Muscle of leg (tissue), 11 donors: ENCODE data around the gene YTHDF2. TPM values are rescaled to one million over a fixed set of nuclear protein-coding genes. Genes with fewer than 3 reads are reported as not detected.

ENCODE experiments used
- DNase-seq: peaks from one replicate; pipeline ENCODE4 v3.0.0; 2013
- H3K27ac ChIP-seq: one replicate; pipeline ENCODE4 v1.5.1; 2013; ENCODE audit warnings: mild to moderate bottlenecking, low read length, control low read depth
- H3K27me3 ChIP-seq: one replicate; pipeline ENCODE4 v1.6.1; 2013; ENCODE audit warnings: low read length; ENCODE audit not compliant: control insufficient read depth, insufficient read depth
- H3K36me3 ChIP-seq: one replicate; pipeline ENCODE4 v1.6.1; 2013; ENCODE audit warnings: low read length; ENCODE audit not compliant: control insufficient read depth, insufficient read depth
- H3K4me1 ChIP-seq: one replicate; pipeline ENCODE4 v1.6.1; 2013; ENCODE audit warnings: low read length; ENCODE audit not compliant: control insufficient read depth, insufficient read depth
- H3K4me3 ChIP-seq: one replicate; pipeline ENCODE4 v1.5.1; 2013; ENCODE audit warnings: low read length, control low read depth
- H3K9me3 ChIP-seq: replicated peaks from 2 replicates; pipeline ENCODE4 v1.6.1; 2013; ENCODE audit warnings: low read depth, low read length; ENCODE audit not compliant: control insufficient read depth
- WGBS: methylation state at CpG from one replicate; pipeline ENCODE4 v1.1.5; 2013; ENCODE audit warnings: missing lambda C conversion rate; ENCODE audit not compliant: insufficient coverage; 5-methylcytosine and 5-hydroxymethylcytosine counted together
- polyA plus RNA-seq, 8 donors: library from polyadenylated mRNA; unstranded; fragments of 120-200 nt; gene quantifications; one replicate each; pipeline versions ENCODE4 v1.2.1 to v1.2.3, GENCODE V29; 2013; ENCODE audit warnings: inconsistent platforms in 1 of 8, low replicate concordance in 1 of 8; ENCODE audit not compliant: insufficient read length in 8 of 8, insufficient read depth in 1 of 8
- total RNA-seq: library from RNA; stranded (reverse); fragments of 120-200 nt; gene quantifications from one replicate; pipeline ENCODE4 v1.2.4, GENCODE V29; 2013

YTHDF2 gene
- total and polyA plus RNA-seq, 9 donors: 39.7 to 57.4 (median 50.2) TPM

- H3K27ac ChIP-seq: no peak overlapping the region
- H3K9me3 ChIP-seq: no peaks in the 10 kb centered on the region
- DNase-seq: no peak
- 52% methylated on average over 2 of the region's 9 CpGs for WGBS
- no peaks in the 10 kb centered on the region for H3K36me3 ChIP-seq
- peaks cover 67% of the 10 kb centered on the region for H3K27me3 ChIP-seq
- no peak overlapping the region for H3K4me3 ChIP-seq
- H3K4me1 ChIP-seq: peaks cover 13% of the 10 kb centered on the region
Measured at GRCh38 chr1:28811369-28811765, 74.6 kb downstream of the YTHDF2 start.

- Histone ChIP-seq H3K9me3 (no peaks in the 10 kb centered on the region), H3K27me3 (peaks cover 73% of the 10 kb centered on the region), H3K4me3 (no peak within 1 kb of the TSS), H3K4me1 (peaks cover 13% of the 10 kb centered on the region), H3K36me3 (no peaks in the 10 kb centered on the region), H3K27ac (no peak within 1 kb of the TSS)
- DNase-seq: no peak
- WGBS: 1% methylated on average over 106 of the region's 108 CpGs
Measured at GRCh38 chr1:28811766-28812668, 75.3 kb downstream of the YTHDF2 start, which contains the start of gene OPRD1. Gene OPRD1 (plus strand): TSS chr1:28812170. CDS start chr1:28812384, 214 bp downstream.

DNA sequence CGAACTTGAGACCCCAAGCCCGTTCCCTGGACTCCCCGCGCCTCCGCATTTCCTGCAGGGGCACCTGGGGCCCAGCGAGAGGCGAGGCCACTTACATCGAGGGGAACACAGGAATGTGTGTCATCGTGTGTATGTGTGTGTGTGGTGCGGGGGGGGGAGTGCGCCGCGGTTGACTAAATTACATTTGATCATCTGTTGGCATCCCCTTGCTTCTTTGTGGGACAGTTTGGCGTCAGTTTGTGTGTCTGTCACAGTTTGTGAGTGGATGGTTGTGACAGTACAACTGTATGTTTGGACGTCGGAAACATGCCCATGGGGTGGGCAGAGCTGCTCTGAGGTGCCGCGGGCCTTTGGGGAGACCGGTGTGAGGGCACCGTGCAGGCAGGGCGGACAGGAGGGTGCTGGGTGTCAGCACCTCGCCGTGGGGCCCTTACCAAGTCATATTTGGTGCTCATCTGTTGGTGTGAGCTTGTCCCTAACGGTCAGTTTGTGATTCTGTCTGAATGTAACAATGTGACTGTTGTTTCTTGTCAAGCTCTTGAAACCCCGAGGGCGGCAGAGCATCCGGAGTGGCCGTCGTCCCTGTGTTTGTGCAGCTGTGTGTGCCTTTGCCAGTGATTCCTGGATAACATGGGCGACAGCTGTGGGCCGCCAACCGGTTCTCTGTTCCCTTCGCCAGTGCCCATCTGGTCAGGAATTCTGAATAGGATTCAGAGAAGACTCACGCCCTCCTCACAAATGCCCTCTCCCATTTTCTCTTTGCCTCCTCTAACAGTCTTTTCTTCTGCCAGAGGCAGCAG lies 76.1 kb downstream of the YTHDF2 start:
- Histone ChIP-seq H3K4me3 (no peak overlapping the region), H3K27me3 (peaks cover 76% of the 10 kb centered on the region), H3K36me3 (no peaks in the 10 kb centered on the region), H3K9me3 (no peaks in the 10 kb centered on the region), H3K4me1 (peaks cover 13% of the 10 kb centered on the region), H3K27ac (no peak overlapping the region)
- DNase-seq: peak; percentile 36
- 44% methylated on average over 29 of the region's 34 CpGs for WGBS

- Histone ChIP-seq H3K9me3 (no peaks in the 10 kb centered on the region), H3K36me3 (no peaks in the 10 kb centered on the region), H3K4me3 (no peak overlapping the region), H3K27me3 (peaks cover 71% of the 10 kb centered on the region), H3K27ac (no peak overlapping the region), H3K4me1 (peaks cover 13% of the 10 kb centered on the region)
- WGBS: 75% methylated on average over 5 of the region's 15 CpGs
- no peak for DNase-seq
Measured at GRCh38 chr1:28813931-28814465, 77.3 kb downstream of the YTHDF2 start.

DNA sequence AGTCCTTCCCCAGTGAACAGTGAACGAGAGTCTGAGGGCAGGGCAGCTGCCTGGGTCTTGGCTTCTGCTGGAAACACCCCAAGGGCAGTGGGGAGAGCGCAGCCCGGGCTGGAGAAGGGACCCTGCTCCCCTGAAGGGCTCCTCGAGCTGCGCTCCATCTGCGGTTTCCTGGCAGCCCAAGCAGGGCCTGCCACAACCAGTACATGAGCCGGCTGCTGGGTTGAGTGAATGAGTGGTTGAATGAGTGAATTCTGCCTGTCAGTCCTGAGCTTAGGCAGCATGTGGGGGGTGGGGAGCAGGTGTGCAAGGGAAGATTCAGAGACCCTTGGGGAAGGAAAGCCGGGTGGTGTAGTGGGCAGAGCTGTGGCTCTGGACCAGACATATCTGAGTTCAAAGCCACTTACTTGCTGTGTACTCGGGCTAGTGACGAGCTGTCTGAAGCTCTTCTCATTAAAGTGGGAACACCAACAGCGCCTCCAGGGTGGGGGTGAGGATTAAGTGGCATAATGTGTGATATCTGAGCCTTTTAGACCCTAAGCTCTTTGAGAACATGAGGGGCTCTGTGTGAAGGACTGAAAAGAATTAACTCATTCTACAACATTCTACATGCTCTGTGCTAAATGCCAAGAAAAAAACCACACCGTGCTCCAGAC lies 78.9 kb downstream of the YTHDF2 start:
- Histone ChIP-seq H3K4me3 (no peak overlapping the region), H3K27me3 (peaks cover 59% of the 10 kb centered on the region), H3K4me1 (peaks cover 13% of the 10 kb centered on the region), H3K27ac (no peak overlapping the region), H3K9me3 (no peaks in the 10 kb centered on the region), H3K36me3 (no peaks in the 10 kb centered on the region)
- WGBS: 22% methylated on average over 10 of the region's 12 CpGs
- no peak for DNase-seq

GRCh38 chr1:28817133-28817532 lies 80.4 kb downstream of the YTHDF2 start:
- no peak for DNase-seq
- H3K27me3 ChIP-seq: peaks cover 46% of the 10 kb centered on the region
- no peaks in the 10 kb centered on the region for H3K36me3 ChIP-seq
- no peaks in the 10 kb centered on the region for H3K9me3 ChIP-seq
- H3K27ac ChIP-seq: no peak overlapping the region
- WGBS: 85% methylated on average over 2 of the region's 7 CpGs
- no peak overlapping the region for H3K4me3 ChIP-seq
- peaks cover 13% of the 10 kb centered on the region for H3K4me1 ChIP-seq

DNA sequence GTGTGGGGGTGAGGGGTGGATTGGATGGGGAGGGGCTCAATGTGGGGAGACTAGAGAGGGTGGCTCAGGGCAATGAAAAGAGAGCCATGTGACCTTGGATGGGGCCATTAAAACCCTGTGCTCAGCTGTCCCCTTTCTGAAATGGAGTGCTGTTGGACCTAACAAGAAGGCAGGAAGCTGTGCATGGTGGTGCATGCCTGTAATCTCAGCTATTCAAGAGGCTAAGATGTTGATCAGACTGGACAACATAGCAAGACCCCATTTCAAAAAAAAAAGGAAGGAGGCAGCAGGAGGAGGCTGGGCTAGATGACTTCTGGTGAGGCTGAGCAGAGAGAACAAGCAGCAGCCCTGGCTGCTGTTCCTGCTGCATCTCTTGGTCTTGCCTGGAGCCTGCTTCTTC lies 82.3 kb downstream of the YTHDF2 start:
- H3K36me3 ChIP-seq: no peaks in the 10 kb centered on the region
- DNase-seq: no peak
- peaks cover 29% of the 10 kb centered on the region for H3K27me3 ChIP-seq
- H3K4me1 ChIP-seq: peaks cover 5% of the 10 kb centered on the region
- H3K9me3 ChIP-seq: no peaks in the 10 kb centered on the region
- H3K27ac ChIP-seq: no peak overlapping the region
- H3K4me3 ChIP-seq: no peak overlapping the region

Other genes starting within 250 kb of the YTHDF2 start
- 16.7 TPM for gene RCC1, start 230.9 kb upstream of the YTHDF2 start, total RNA-seq
- 10 to 100 TPM; 21.7 to 38.3 (median 29.2) TPM for gene RCC1, start 230.9 kb upstream of the YTHDF2 start, polyA plus RNA-seq
- gene TRNAU1AP, start 183.9 kb upstream of the YTHDF2 start, total RNA-seq: 28.9 TPM
- gene TRNAU1AP, start 183.9 kb upstream of the YTHDF2 start, polyA plus RNA-seq: 10 to 100 TPM; 18.8 to 22.5 (median 20.2) TPM
- 8.7 TPM for gene RAB42, start 144.7 kb upstream of the YTHDF2 start, total RNA-seq
- gene RAB42, start 144.7 kb upstream of the YTHDF2 start, polyA plus RNA-seq: 10 to 100 TPM in 2 of 8 donors, 1 to 10 TPM in 6; 7.0 to 10.9 (median 9.2) TPM
- gene TAF12, start 93.9 kb upstream of the YTHDF2 start, total RNA-seq: 37.5 TPM
- gene TAF12, start 93.9 kb upstream of the YTHDF2 start, polyA plus RNA-seq: 10 to 100 TPM; 26.7 to 32.0 (median 29.7) TPM
- not detected for gene RNU11, start 88.3 kb upstream of the YTHDF2 start, total RNA-seq
- gene RNU11, start 88.3 kb upstream of the YTHDF2 start, polyA plus RNA-seq: not detected
- 5.9 TPM for gene GMEB1, start 68.2 kb upstream of the YTHDF2 start, total RNA-seq
- gene GMEB1, start 68.2 kb upstream of the YTHDF2 start, polyA plus RNA-seq: 10 to 100 TPM in 3 of 8 donors, 1 to 10 TPM in 5; 7.1 to 13.3 (median 9.9) TPM
- 0.27 TPM for gene OPRD1, start 75.2 kb downstream of the YTHDF2 start, total RNA-seq
- gene OPRD1, start 75.2 kb downstream of the YTHDF2 start, polyA plus RNA-seq: under 1 TPM; 0.17 to 0.45 (median 0.37) TPM
- gene EPB41, start 177.6 kb downstream of the YTHDF2 start, total RNA-seq: 12.3 TPM
- 10 to 100 TPM in 3 of 8 donors, 1 to 10 TPM in 5; 7.2 to 14.3 (median 9.3) TPM for gene EPB41, start 177.6 kb downstream of the YTHDF2 start, polyA plus RNA-seq